ENCODE measurements around the gene SLC1A3.

SLC1A3 gene

DNA sequence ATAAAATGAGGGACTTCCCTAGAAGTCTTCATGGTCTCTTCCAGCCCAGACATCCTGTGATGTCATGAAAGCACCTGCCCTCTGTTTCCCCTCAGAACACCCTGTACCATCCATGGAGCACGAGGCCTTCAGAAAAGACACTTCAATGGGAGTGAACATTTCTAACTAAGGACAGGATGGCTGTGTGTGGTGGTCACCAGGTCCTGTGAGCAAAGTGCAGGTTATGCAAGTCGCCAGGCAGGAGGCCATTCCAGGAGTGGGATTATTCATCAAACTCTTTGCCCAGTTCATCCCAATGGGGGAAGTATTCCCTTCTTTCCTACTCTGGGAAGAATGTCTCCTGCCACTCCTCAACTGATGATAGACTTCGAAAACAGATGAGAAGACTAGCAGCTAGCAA, 80.5 kb downstream of the SLC1A3 start:
- Histone ChIP-seq H3K27ac (replicated peaks) (peak overlapping the region; percentile 97), H3K4me3 (replicated peaks; ENCODE audit: insufficient read depth, low read length) (no peak overlapping the region), H3K27me3 (ENCODE audit: insufficient read depth, poor library complexity, severe bottlenecking) (no peaks in the 10 kb centered on the region)
- DNase-seq (ENCODE audit: low read depth in 1 of 2, low spot score in 1 of 2): no peak
- TF ChIP-seq GABPA (IDR thresholded peaks at IDR 0.05; ENCODE audit: low read depth) (no peak), SPI1 (IDR thresholded peaks at IDR 0.05; ENCODE audit: borderline replicate concordance, low read depth) (no peak)

DNA sequence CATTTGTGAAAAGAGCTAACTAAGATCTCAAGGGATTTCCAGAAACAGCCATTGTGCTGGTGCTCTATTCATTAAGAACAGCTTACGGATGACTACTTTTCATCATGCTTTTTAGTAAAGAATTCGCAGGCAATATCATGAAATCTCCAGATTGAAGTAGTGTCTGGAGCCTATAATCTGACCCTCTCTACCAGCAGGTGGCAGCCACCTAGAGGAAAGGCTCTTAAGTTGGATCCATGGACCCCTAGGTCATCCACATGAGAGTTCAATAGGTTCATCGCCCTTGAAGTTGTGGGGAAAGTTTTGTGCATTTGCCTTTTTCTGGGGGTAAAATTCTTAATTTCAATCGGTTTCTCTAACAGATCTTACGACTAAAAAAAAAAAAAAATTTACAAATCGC, 82.3 kb downstream of the SLC1A3 start:
- DNase-seq (ENCODE audit: low read depth in 1 of 2, low spot score in 1 of 2): peak in 1 of 2 experiments; percentile 58
- TF ChIP-seq, protein P1, sequence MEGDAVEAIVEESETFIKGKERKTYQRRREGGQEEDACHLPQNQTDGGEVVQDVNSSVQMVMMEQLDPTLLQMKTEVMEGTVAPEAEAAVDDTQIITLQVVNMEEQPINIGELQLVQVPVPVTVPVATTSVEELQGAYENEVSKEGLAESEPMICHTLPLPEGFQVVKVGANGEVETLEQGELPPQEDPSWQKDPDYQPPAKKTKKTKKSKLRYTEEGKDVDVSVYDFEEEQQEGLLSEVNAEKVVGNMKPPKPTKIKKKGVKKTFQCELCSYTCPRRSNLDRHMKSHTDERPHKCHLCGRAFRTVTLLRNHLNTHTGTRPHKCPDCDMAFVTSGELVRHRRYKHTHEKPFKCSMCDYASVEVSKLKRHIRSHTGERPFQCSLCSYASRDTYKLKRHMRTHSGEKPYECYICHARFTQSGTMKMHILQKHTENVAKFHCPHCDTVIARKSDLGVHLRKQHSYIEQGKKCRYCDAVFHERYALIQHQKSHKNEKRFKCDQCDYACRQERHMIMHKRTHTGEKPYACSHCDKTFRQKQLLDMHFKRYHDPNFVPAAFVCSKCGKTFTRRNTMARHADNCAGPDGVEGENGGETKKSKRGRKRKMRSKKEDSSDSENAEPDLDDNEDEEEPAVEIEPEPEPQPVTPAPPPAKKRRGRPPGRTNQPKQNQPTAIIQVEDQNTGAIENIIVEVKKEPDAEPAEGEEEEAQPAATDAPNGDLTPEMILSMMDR (IDR thresholded peaks at IDR 0.05; ENCODE audit: insufficient read depth, low read length): peak; percentile 17
- TF ChIP-seq, protein P2, sequence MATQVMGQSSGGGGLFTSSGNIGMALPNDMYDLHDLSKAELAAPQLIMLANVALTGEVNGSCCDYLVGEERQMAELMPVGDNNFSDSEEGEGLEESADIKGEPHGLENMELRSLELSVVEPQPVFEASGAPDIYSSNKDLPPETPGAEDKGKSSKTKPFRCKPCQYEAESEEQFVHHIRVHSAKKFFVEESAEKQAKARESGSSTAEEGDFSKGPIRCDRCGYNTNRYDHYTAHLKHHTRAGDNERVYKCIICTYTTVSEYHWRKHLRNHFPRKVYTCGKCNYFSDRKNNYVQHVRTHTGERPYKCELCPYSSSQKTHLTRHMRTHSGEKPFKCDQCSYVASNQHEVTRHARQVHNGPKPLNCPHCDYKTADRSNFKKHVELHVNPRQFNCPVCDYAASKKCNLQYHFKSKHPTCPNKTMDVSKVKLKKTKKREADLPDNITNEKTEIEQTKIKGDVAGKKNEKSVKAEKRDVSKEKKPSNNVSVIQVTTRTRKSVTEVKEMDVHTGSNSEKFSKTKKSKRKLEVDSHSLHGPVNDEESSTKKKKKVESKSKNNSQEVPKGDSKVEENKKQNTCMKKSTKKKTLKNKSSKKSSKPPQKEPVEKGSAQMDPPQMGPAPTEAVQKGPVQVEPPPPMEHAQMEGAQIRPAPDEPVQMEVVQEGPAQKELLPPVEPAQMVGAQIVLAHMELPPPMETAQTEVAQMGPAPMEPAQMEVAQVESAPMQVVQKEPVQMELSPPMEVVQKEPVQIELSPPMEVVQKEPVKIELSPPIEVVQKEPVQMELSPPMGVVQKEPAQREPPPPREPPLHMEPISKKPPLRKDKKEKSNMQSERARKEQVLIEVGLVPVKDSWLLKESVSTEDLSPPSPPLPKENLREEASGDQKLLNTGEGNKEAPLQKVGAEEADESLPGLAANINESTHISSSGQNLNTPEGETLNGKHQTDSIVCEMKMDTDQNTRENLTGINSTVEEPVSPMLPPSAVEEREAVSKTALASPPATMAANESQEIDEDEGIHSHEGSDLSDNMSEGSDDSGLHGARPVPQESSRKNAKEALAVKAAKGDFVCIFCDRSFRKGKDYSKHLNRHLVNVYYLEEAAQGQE (IDR thresholded peaks at IDR 0.05; ENCODE audit: insufficient replicate concordance, low read depth): no peak
- Histone ChIP-seq H3K4me3 (replicated peaks; ENCODE audit: insufficient read depth, low read length) (no peak overlapping the region), H3K27ac (replicated peaks) (no peak overlapping the region; the same call in 1 of the 2 replicates), H3K27me3 (ENCODE audit: insufficient read depth, poor library complexity, severe bottlenecking) (no peaks in the 10 kb centered on the region)

DNA sequence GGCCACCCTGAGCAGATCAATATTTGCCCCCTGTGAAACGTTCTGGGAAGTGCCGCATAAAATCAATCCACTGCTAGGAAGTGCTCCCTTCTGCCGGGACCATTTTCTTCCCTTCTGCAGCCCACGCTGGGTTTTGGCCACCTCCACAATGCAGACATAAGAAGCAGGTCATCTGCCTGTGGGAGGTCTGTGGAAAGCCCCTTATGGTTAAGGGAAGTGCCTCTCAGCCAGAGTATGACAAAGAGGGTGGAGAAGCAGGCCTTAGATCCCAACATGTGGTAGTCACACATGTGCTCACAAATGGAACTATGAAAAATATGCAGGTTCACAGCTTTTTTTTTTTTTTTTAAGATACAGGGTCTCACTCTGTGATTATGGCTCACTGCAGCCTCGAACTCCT, 82.8 kb downstream of the SLC1A3 start:
- Histone ChIP-seq H3K27me3 (ENCODE audit: insufficient read depth, poor library complexity, severe bottlenecking) (no peaks in the 10 kb centered on the region), H3K27ac (replicated peaks) (peak overlapping the region; percentile 77), H3K4me3 (replicated peaks; ENCODE audit: insufficient read depth, low read length) (no peak overlapping the region)
- TF ChIP-seq, protein P1 (IDR thresholded peaks at IDR 0.05; ENCODE audit: insufficient read depth, low read length): no peak
- TF ChIP-seq SPI1 (IDR thresholded peaks at IDR 0.05; ENCODE audit: borderline replicate concordance, low read depth): peak; percentile 16; the same call in 1 of the 2 replicates
- TF ChIP-seq, protein P2 (IDR thresholded peaks at IDR 0.05; ENCODE audit: insufficient replicate concordance, low read depth): no peak
- DNase-seq (ENCODE audit: low read depth in 1 of 2, low spot score in 1 of 2): peak in 1 of 2 experiments; percentile 22

DNA sequence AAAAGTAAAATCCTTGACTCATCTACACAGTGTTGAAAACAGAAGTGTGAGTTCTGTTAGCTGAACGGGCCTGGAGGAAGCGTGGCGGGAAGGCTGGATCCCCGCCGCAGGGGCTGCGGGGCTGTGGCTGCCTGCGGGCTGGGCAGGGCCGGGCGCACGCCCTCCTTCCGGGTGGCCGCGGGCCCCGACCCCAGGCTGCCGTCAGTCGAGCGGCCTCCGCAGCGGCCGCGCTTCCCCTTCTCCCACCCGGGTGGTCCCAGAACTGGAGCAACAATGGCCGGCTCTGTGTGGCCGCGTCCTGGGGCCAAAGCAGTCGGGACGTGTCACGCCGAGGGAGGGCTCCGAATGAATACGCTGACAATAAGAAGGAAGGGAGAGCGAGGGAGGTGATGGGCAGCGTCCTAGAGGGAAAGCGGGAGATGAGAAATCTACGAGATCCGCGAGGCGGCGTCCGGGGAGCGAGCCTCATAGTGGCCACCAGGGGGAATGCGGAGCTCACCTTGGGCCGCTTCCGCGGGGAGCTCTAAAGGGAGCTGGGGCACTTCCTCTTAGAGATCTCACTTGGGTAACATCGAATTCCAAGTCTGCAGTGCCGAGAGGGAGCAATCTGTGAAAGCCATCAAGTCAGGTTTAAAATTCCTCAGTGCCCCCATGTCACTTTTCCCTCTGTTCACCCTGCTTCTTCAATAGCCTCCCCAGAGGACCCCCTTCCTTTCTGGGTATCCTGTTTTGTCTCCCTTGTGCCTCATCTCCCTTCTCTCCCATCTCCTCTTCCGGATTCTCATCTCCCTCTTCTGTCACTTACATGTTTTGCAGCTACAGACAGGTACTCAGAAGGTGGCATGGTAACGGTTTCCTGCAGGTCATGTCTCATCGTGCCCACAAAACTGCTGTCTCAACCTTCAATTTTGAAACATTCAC, 83.9 kb downstream of the SLC1A3 start:
- H3K27me3 ChIP-seq (ENCODE audit: insufficient read depth, poor library complexity, severe bottlenecking): no peaks in the 10 kb centered on the region
- peak overlapping the region; percentile 50 for H3K4me3 ChIP-seq (replicated peaks; ENCODE audit: insufficient read depth, low read length)
- TF ChIP-seq SPI1 (IDR thresholded peaks at IDR 0.05; ENCODE audit: borderline replicate concordance, low read depth) (peak; percentile 94), POLR2AphosphoS5 (IDR thresholded peaks at IDR 0.05; ENCODE audit: low read depth) (peak; percentile 65), GABPA (IDR thresholded peaks at IDR 0.05; ENCODE audit: low read depth) (peak; percentile 63)
- TF ChIP-seq, protein P1 (IDR thresholded peaks at IDR 0.05; ENCODE audit: insufficient read depth, low read length): peak; percentile 85
- TF ChIP-seq, protein P2 (IDR thresholded peaks at IDR 0.05; ENCODE audit: insufficient replicate concordance, low read depth): no peak
- peak overlapping the region; percentile 77 for H3K27ac ChIP-seq (replicated peaks)
- peak; percentile 68 to 88 for DNase-seq (ENCODE audit: low read depth in 1 of 2, low spot score in 1 of 2)

All from HL-60 (cell line).